Endothelial cell of umbilical vein (primary cell): ENCODE results near the gene FERMT2. TPM values are rescaled to one million over a fixed set of nuclear protein-coding genes. Genes with fewer than 3 reads are reported as not detected.

Experiments used
- BruUV-seq: library from RNA; stranded (reverse); fragments of 400-500 nt; replicated peaks from 2 replicates; lab custom pipeline; 2021; lab: Mats Ljungman, UMichigan
- CTCF ChIA-PET: fragments of 300-600, 350-600 bp; sonication (Branson Sonifier 250); formaldehyde crosslinking; loops from one replicate; lab custom pipeline; 2021; ENCODE audit warnings: antibody characterized with exemption, inconsistent platforms; lab: Charles Lee
- POLR2A ChIA-PET: fragments of 300-600, 350-600 bp; sonication (Branson Sonifier 250); formaldehyde crosslinking; loops from one replicate; lab custom pipeline; 2021; ENCODE audit warnings: antibody characterized with exemption, inconsistent platforms; lab: Charles Lee
- DNase-seq: peaks from one replicate; pipeline ENCODE4 v3.0.0-alpha.2; 2011; ENCODE audit warnings: low read depth, low spot score
- FAIRE-seq: peaks from 2 replicates; lab custom pipeline; 2011; peaks lifted over from hg19 to GRCh38; lab: Jason Lieb, UNC
- H2AFZ ChIP-seq: 2 replicates; pipeline ENCODE4 v1.6.0; 2012; ENCODE audit warnings: low read depth, low read length, control low read depth, inconsistent platforms
- H3K27ac ChIP-seq: 2 replicates; pipeline ENCODE4 v1.5.1; 2011; ENCODE audit warnings: low read depth, mild to moderate bottlenecking, control low read depth, low read length, moderate library complexity; ENCODE audit not compliant: insufficient read depth
- H3K27me3 ChIP-seq, 2 experiments: 2 replicates each; pipeline versions ENCODE4 v1.6.0 to v1.6.1; 2011; ENCODE audit warnings: low read length in 2 of 2, mixed read lengths in 1 of 2; ENCODE audit not compliant: control insufficient read depth in 2 of 2, insufficient read depth in 2 of 2
- H3K36me3 ChIP-seq, 2 experiments: 2 replicates in 1 of 2; 3 replicates in 1 of 2; pipeline ENCODE4 v1.5.1; 2011; ENCODE audit warnings: low read length in 2 of 2, mild to moderate bottlenecking in 1 of 2, moderate library complexity in 1 of 2; ENCODE audit not compliant: control insufficient read depth in 2 of 2, insufficient read depth in 2 of 2; ENCODE audit errors: extremely low read depth in 1 of 2
- H3K4me1 ChIP-seq: 3 replicates; pipeline ENCODE4 v1.5.1; 2011; ENCODE audit warnings: mild to moderate bottlenecking, low read length; ENCODE audit not compliant: control insufficient read depth, insufficient read depth; ENCODE audit errors: extremely low read depth
- H3K4me2 ChIP-seq: 2 replicates; pipeline ENCODE4 v1.6.1; 2011; ENCODE audit warnings: low read length, control low read depth, mixed read lengths; ENCODE audit not compliant: insufficient read depth
- H3K4me3 ChIP-seq, 3 experiments: fragments of 200-600 bp in 1 of 3; sonication (generic), shearing (Covaris generic) in 1 of 3; replicated peaks in 1 of 3; 2 replicates each; pipeline ENCODE4 v1.5.1; 2011 to 2016; ENCODE audit warnings: control low read depth in 3 of 3, low read length in 3 of 3, mild to moderate bottlenecking in 2 of 3, inconsistent platforms in 1 of 3, low read depth in 1 of 3, moderate library complexity in 1 of 3; ENCODE audit not compliant: insufficient read depth in 1 of 3
- H3K79me2 ChIP-seq: 2 replicates; pipeline ENCODE4 v1.6.0; 2012; ENCODE audit warnings: low read length, inconsistent platforms; ENCODE audit not compliant: control insufficient read depth, insufficient read depth
- H3K9ac ChIP-seq: replicated peaks from 2 replicates; pipeline ENCODE3; 2011; ENCODE audit warnings: low read length, control low read depth; ENCODE audit not compliant: insufficient read depth; ENCODE audit errors: extremely low read depth
- H3K9me1 ChIP-seq: replicated peaks from 3 replicates; pipeline ENCODE4 v1.6.0; 2011; ENCODE audit warnings: mild to moderate bottlenecking, low read length; ENCODE audit not compliant: control insufficient read depth, insufficient read depth; ENCODE audit errors: extremely low read depth
- H3K9me3 ChIP-seq: replicated peaks from 2 replicates; pipeline ENCODE4 v1.5.1; 2012; ENCODE audit warnings: low read length, inconsistent platforms; ENCODE audit not compliant: control insufficient read depth, insufficient read depth
- H4K20me1 ChIP-seq: replicated peaks from 2 replicates; pipeline ENCODE3; 2011; ENCODE audit warnings: mild to moderate bottlenecking, low read length; ENCODE audit not compliant: control insufficient read depth, insufficient read depth; ENCODE audit errors: extremely low read depth
- EZH2 ChIP-seq: IDR thresholded peaks from 2 replicates; pipeline ENCODE4 v1.6.1; 2012; ENCODE audit warnings: borderline replicate concordance, low read depth, mild to moderate bottlenecking, moderate library complexity, low read length, inconsistent platforms; ENCODE audit not compliant: severe bottlenecking
- FOS ChIP-seq: IDR thresholded peaks from 2 replicates; pipeline ENCODE4 v1.6.1; 2011; ENCODE audit warnings: mild to moderate bottlenecking, low read length, moderate library complexity, borderline replicate concordance; ENCODE audit not compliant: insufficient read depth
- GATA2 ChIP-seq: IDR thresholded peaks from 2 replicates; pipeline ENCODE4 v1.7.0; 2011; ENCODE audit warnings: low read depth, mild to moderate bottlenecking, moderate library complexity, mixed read lengths, low read length; ENCODE audit not compliant: insufficient read length, insufficient read depth
- MYC ChIP-seq: IDR thresholded peaks from one replicate; pipeline ENCODE4 v1.6.1; 2011; ENCODE audit warnings: mild to moderate bottlenecking, low read depth, low read length
- POLR2AphosphoS5 ChIP-seq: IDR thresholded peaks from 2 replicates; pipeline ENCODE4 v1.6.1; 2012; ENCODE audit warnings: low read depth, mild to moderate bottlenecking, control low read depth, low read length, moderate library complexity; ENCODE audit not compliant: insufficient read depth
- dilution Hi-C: fragments of 300-500 bp; cut with MboI; formaldehyde crosslinking; loops from one replicate; pipeline ENCODE4 v1.15.0; 2019; ENCODE audit warnings: low sequenced_read_pairs; ENCODE audit not compliant: extremely low pct_ligation_motif_present
- intact Hi-C: fragments of 100-400 bp; cut with micrococcal nuclease; formaldehyde crosslinking; loops from one replicate; pipeline ENCODE4 v1.10.0; 2022
- polyA plus RNA-seq, 4 experiments: library from polyadenylated mRNA; depleted of rRNA in 3 of 4; stranded (reverse) in 3 of 4; unstranded in 1 of 4; fragments of >200 nt; gene quantifications; 2 replicates each; pipeline versions ENCODE4 v1.2.1 to v1.2.3, GENCODE V29; 2011 to 2012; ENCODE audit warnings: missing spikeins in 1 of 4
- total RNA-seq: library from RNA; stranded (reverse); gene quantifications from 2 replicates; pipeline ENCODE4 v1.2.3, GENCODE V29; 2021
- TF ChIP-seq, protein P1 (sequence below): IDR thresholded peaks from 2 replicates; pipeline ENCODE4 v1.6.1; 2011; ENCODE audit not compliant: insufficient read depth, insufficient read length

The FERMT2 gene
- total and polyA plus RNA-seq, 2 donors (not counting 3 experiments of a cell fraction or from before 2014, with no cell fraction given): 58.7 to 108 TPM

- H3K36me3 ChIP-seq: peaks cover 26 to 31% of the 10 kb centered on the region in 2 experiments
- no peak overlapping the region for H3K27ac ChIP-seq
- no peak overlapping the region for H2AFZ ChIP-seq
- CTCF ChIA-PET: no interaction called here
- DNase-seq (no peak), FAIRE-seq (no peak)
- intact Hi-C loops (no loop called here), dilution Hi-C loops (no loop called here)
- POLR2A ChIA-PET: no interaction called here
- no peaks in the 10 kb centered on the region for H3K79me2 ChIP-seq
- no peak overlapping the region for H3K4me3 ChIP-seq
- H3K9ac ChIP-seq: no peak overlapping the region
- no peaks in the 10 kb centered on the region for H3K9me1 ChIP-seq
- no peaks in the 10 kb centered on the region for H4K20me1 ChIP-seq
- no peak overlapping the region for H3K4me2 ChIP-seq
- no peaks in the 10 kb centered on the region for H3K4me1 ChIP-seq
- no peaks in the 10 kb centered on the region for H3K9me3 ChIP-seq
- H3K27me3 ChIP-seq: no peaks in the 10 kb centered on the region
- no TSS peak for BruUV-seq
- TF ChIP-seq POLR2AphosphoS5: no peak
These were observed 75.1 kb downstream of the FERMT2 start for GRCh38 chr14:52875707-52876106.

DNA sequence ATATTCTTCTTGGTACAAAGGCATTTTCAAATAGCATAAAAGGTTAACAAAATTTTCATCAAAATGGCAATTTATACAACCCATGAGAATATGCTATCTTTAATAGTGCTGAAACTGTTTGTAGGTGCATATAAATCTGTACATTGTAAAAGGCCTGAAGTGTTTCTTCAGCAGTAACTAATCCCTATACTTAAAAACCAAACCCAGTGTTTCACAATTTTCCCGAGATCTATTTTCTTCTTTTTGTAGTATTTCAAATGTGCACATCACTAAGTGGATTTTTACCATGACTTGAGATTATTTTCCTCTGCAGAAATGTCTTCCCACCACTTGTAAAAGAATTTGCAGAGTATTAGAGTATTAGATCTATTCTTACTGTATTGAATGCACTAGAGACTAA is 76.5 kb downstream of the FERMT2 start:
- no TSS peak for BruUV-seq
- intact Hi-C loops (no loop called here), dilution Hi-C loops (no loop called here)
- Histone ChIP-seq H3K9me1 (no peaks in the 10 kb centered on the region), H3K4me3 (no peak overlapping the region), H3K4me1 (no peaks in the 10 kb centered on the region), H3K9ac (no peak overlapping the region), H3K36me3 (peaks cover 24 to 30% of the 10 kb centered on the region in 2 experiments), H3K79me2 (no peaks in the 10 kb centered on the region), H3K27ac (no peak overlapping the region), H3K9me3 (no peaks in the 10 kb centered on the region), H3K27me3 (no peaks in the 10 kb centered on the region), H3K4me2 (no peak overlapping the region), H2AFZ (no peak overlapping the region), H4K20me1 (no peaks in the 10 kb centered on the region)
- TF ChIP-seq MYC (no peak), POLR2AphosphoS5 (no peak), FOS (no peak), GATA2 (no peak), EZH2 (no peak)
- TF ChIP-seq, protein P1, sequence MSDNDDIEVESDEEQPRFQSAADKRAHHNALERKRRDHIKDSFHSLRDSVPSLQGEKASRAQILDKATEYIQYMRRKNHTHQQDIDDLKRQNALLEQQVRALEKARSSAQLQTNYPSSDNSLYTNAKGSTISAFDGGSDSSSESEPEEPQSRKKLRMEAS: no peak
- POLR2A ChIA-PET: interaction anchor here (0.6 kb wide), 1 partner anchor 22 kb away, joined by 5 read pairs; no protein-coding TSS in a partner anchor
- DNase-seq: no peak
- CTCF ChIA-PET: interaction anchor here (0.7 kb wide), 1 partner anchor 87 kb away, joined by 3 read pairs; no protein-coding TSS in a partner anchor
- FAIRE-seq: no peak
